NT2/D1 (cell line): Measurements from ENCODE around the gene STRIT1.

Experiments
- DNase-seq: peaks from one replicate; pipeline ENCODE4 v3.0.0-alpha.2; 2011; ENCODE audit warnings: low read depth, low spot score
- H3K27me3 ChIP-seq: 2 replicates; pipeline ENCODE4 v1.6.0; 2011; ENCODE audit warnings: mild to moderate bottlenecking; ENCODE audit not compliant: insufficient read length, insufficient read depth
- H3K36me3 ChIP-seq: 2 replicates; pipeline ENCODE4 v1.6.1; 2011; ENCODE audit warnings: mild to moderate bottlenecking, low read length, mixed read lengths; ENCODE audit not compliant: insufficient read depth, insufficient read length
- H3K4me1 ChIP-seq: 2 replicates; pipeline ENCODE4 v1.5.1; 2011; ENCODE audit not compliant: insufficient read depth, insufficient read length
- H3K4me3 ChIP-seq: 2 replicates; pipeline ENCODE4 v1.5.1; 2011; ENCODE audit warnings: low read depth; ENCODE audit not compliant: insufficient read length
- H3K9ac ChIP-seq: 2 replicates; pipeline ENCODE4 v1.6.0; 2011; ENCODE audit warnings: low read depth; ENCODE audit not compliant: insufficient read length
- H3K9me3 ChIP-seq: 2 replicates; pipeline ENCODE4 v1.5.1; 2011; ENCODE audit warnings: mild to moderate bottlenecking, low read length; ENCODE audit not compliant: insufficient read depth
- SUZ12 ChIP-seq: IDR thresholded peaks from 2 replicates; pipeline ENCODE4 v1.6.1; 2011; ENCODE audit not compliant: insufficient read length, insufficient read depth; ENCODE audit errors: extremely low read depth
- YY1 ChIP-seq: IDR thresholded peaks from 2 replicates; pipeline ENCODE4 v1.6.1; 2011; ENCODE audit not compliant: insufficient read length, insufficient read depth
- ZNF274 ChIP-seq: IDR thresholded peaks from 2 replicates; pipeline ENCODE4 v1.6.1; 2011; ENCODE audit warnings: mild to moderate bottlenecking, low read depth, low read length

The STRIT1 gene

DNA sequence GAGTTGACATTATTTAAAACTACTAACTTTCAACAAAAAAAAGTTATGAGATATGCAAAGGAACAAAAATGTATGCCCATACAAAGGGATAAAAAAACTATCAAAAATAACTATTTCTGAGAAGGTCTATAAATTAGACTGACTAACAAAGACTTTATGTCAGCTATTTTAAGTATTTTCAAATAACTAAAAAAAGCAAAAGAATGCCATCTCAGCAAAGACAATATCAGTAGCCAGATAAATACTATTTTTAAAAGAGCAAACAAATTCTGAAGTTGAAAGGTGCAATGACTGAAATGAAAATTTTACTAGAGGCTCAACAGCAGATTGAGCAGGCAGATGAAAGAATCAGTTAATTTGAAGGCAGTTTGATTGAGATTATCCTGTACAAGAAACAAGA lies 3.6 kb upstream of the STRIT1 start:
- DNase-seq, result no peak
- no peak for TF ChIP-seq SUZ12
- no peak for TF ChIP-seq YY1
- TF ChIP-seq ZNF274, result no peak
- no peak overlapping the region for H3K9ac ChIP-seq
- H3K4me3 ChIP-seq, result no peak overlapping the region
- peaks cover 17% of the 10 kb centered on the region for H3K9me3 ChIP-seq
- no peaks in the 10 kb centered on the region for H3K4me1 ChIP-seq
- H3K27me3 ChIP-seq, result no peaks in the 10 kb centered on the region
- no peaks in the 10 kb centered on the region for H3K36me3 ChIP-seq

DNA sequence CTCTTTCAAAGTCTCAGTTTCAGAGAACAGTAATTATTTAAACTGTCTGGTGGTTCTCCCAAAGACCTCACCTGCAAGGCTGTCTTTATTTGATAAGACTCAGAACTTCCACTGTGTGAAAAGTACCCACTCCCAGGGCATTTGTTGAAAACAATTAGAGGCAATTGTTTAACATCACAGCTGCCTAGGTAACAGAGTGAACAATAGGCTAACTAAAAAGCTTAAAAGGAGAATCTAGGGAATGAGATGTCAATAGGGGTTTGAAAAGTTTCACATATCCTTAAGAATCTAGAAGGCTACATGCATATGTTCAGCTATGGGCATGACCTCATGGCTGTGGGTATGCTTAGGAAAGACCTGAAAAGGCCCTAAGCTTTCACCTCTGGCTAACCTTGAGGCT lies 2.9 kb upstream of the STRIT1 start:
- H3K27me3 ChIP-seq, result no peaks in the 10 kb centered on the region
- no peak overlapping the region for H3K9ac ChIP-seq
- no peak for DNase-seq
- no peak for TF ChIP-seq YY1
- no peak for TF ChIP-seq ZNF274
- TF ChIP-seq SUZ12, result no peak
- H3K4me1 ChIP-seq, result no peaks in the 10 kb centered on the region
- H3K9me3 ChIP-seq, result peaks cover 17% of the 10 kb centered on the region
- no peak overlapping the region for H3K4me3 ChIP-seq
- H3K36me3 ChIP-seq, result no peaks in the 10 kb centered on the region

- no peak for TF ChIP-seq SUZ12
- TF ChIP-seq ZNF274, result no peak
- TF ChIP-seq YY1, result no peak
- Histone ChIP-seq H3K9ac (no peak overlapping the region), H3K4me1 (no peaks in the 10 kb centered on the region), H3K27me3 (no peaks in the 10 kb centered on the region), H3K36me3 (no peaks in the 10 kb centered on the region), H3K4me3 (no peak overlapping the region), H3K9me3 (peaks cover 16% of the 10 kb centered on the region)
- DNase-seq, result no peak
These were observed 790 bp downstream of the STRIT1 start for GRCh38 chr3:155292693-155293092.

DNA sequence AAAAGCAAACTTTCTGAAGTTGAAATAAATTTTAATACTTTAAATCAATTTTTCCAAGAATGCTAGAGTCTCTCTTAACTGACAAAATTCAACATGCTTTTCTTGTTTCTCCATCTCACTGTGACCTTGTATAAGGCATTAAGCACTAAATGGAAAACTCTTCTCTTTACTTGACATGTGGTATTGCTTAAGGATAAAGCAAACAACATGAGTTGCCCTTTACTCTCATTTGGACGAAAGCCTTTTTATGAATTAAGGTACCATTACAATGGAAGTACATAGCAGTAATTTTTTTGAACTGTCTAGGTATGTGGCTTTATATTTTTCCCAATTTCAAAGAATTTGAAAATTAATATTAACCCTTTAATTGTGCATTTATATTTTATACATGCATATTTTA lies 1.4 kb downstream of the STRIT1 start:
- no peaks in the 10 kb centered on the region for H3K4me1 ChIP-seq
- no peak for TF ChIP-seq SUZ12
- TF ChIP-seq ZNF274, result no peak
- TF ChIP-seq YY1, result no peak
- no peak overlapping the region for H3K9ac ChIP-seq
- H3K36me3 ChIP-seq, result no peaks in the 10 kb centered on the region
- H3K9me3 ChIP-seq, result peaks cover 10% of the 10 kb centered on the region
- H3K27me3 ChIP-seq, result no peaks in the 10 kb centered on the region
- no peak for DNase-seq
- no peak overlapping the region for H3K4me3 ChIP-seq

DNA sequence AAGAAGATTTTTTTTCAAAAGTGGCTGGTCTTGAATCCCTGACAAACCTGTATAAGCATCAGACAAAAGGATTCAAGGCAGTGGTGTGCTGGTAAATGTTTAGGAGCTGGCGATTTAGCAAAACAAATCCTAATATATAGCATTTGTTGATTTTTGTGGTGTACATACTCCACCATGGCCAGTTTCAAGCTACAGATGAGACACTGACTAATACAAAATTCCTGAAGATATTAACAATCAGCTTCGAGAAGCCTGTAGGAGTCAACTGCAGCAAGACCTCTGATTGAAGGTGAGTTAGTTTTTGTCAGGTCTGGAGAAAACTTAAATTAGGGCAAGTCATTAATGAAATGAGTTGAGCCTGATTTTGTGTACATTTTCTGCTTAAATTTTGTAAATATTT lies 6.7 kb downstream of the STRIT1 start:
- H3K9me3 ChIP-seq, result peaks cover 8% of the 10 kb centered on the region

DNA sequence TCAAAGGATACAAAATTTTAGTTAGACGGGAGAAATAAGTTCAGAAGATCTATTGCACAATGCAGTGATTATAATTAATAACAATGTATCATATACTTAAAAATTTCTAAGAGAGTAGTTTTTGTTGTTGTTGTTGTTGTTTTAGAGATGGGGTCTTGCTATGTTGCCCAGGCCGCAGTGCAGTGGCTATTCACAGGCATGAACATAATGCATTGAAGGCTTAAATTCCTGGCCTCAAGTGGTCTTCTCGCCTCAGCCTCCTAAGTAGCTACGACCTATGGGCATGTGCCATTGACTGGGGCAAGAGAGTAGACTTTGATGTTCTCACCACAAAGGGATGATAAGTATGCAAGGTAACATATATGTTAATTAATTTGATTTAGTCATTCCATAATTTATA lies 7.5 kb downstream of the STRIT1 start:
- TF ChIP-seq ZNF274 (no peak), SUZ12 (no peak), YY1 (no peak)
- peaks cover 16% of the 10 kb centered on the region for H3K9me3 ChIP-seq

More for the DNA sequence above, 6.7 kb downstream of the STRIT1 start:
- TF ChIP-seq YY1 (no peak), ZNF274 (no peak), SUZ12 (no peak)
- Histone ChIP-seq H3K4me1 (no peaks in the 10 kb centered on the region), H3K36me3 (no peaks in the 10 kb centered on the region), H3K4me3 (no peak overlapping the region), H3K9ac (no peak overlapping the region), H3K27me3 (no peaks in the 10 kb centered on the region)
- DNase-seq, result no peak

GRCh38 chr3:155283092-155284056 lies 10.1 kb downstream of the STRIT1 start:
- H3K4me1 ChIP-seq, result no peaks in the 10 kb centered on the region
- DNase-seq, result no peak
- H3K9ac ChIP-seq, result no peak overlapping the region
- H3K4me3 ChIP-seq, result no peak overlapping the region
- no peak for TF ChIP-seq ZNF274
- TF ChIP-seq YY1, result no peak
- no peak for TF ChIP-seq SUZ12
- peaks cover 31% of the 10 kb centered on the region for H3K9me3 ChIP-seq
- H3K36me3 ChIP-seq, result no peaks in the 10 kb centered on the region
- H3K27me3 ChIP-seq, result no peaks in the 10 kb centered on the region

More for the DNA sequence above, 7.5 kb downstream of the STRIT1 start:
- Histone ChIP-seq H3K27me3 (no peaks in the 10 kb centered on the region), H3K9ac (no peak overlapping the region), H3K36me3 (no peaks in the 10 kb centered on the region), H3K4me3 (no peak overlapping the region), H3K4me1 (no peaks in the 10 kb centered on the region)
- DNase-seq, result no peak
